ENCODE results near the gene ENDOV.

- TF ChIP-seq CTCF (IDR thresholded peaks at IDR 0.05) = no peak
- TF ChIP-seq POLR2A (IDR thresholded peaks at IDR 0.05) = no peak
Measured at GRCh38 chr17:80438806-80439205, 23.8 kb downstream of the ENDOV start.
